Astrocyte of the cerebellum (primary cell): ENCODE data around the gene CCNE1.

Source experiments
- DNase-seq: peaks from one replicate; pipeline ENCODE4 v3.0.0-alpha.2; 2011; ENCODE audit warnings: low read depth
- H3K4me3 ChIP-seq: 2 replicates; pipeline ENCODE4 v1.5.1; 2011; ENCODE audit warnings: mild to moderate bottlenecking, low read depth, low read length, moderate library complexity
- in situ Hi-C: cut with HindIII; loops from 2 replicates; pipeline ENCODE4 v1.10.0; 2017; ENCODE audit warnings: low sequenced_read_pairs
- TF ChIP-seq, protein P1 (sequence below): IDR thresholded peaks from 2 replicates; pipeline ENCODE4 v1.5.1; 2012; ENCODE audit warnings: low read length, low read depth, moderate library complexity, mild to moderate bottlenecking; ENCODE audit errors: missing control alignments

The CCNE1 gene

GRCh38 chr19:29812881-29813275 is 1.1 kb downstream of the CCNE1 start:
- TF ChIP-seq, protein P1, sequence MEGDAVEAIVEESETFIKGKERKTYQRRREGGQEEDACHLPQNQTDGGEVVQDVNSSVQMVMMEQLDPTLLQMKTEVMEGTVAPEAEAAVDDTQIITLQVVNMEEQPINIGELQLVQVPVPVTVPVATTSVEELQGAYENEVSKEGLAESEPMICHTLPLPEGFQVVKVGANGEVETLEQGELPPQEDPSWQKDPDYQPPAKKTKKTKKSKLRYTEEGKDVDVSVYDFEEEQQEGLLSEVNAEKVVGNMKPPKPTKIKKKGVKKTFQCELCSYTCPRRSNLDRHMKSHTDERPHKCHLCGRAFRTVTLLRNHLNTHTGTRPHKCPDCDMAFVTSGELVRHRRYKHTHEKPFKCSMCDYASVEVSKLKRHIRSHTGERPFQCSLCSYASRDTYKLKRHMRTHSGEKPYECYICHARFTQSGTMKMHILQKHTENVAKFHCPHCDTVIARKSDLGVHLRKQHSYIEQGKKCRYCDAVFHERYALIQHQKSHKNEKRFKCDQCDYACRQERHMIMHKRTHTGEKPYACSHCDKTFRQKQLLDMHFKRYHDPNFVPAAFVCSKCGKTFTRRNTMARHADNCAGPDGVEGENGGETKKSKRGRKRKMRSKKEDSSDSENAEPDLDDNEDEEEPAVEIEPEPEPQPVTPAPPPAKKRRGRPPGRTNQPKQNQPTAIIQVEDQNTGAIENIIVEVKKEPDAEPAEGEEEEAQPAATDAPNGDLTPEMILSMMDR = no peak
- no peak for DNase-seq
- in situ Hi-C loops = loop anchor here (5.0 kb wide), 1 partner anchor 81 kb away; no protein-coding TSS in a partner anchor
- H3K4me3 ChIP-seq = peak overlapping the region; percentile 40

DNA sequence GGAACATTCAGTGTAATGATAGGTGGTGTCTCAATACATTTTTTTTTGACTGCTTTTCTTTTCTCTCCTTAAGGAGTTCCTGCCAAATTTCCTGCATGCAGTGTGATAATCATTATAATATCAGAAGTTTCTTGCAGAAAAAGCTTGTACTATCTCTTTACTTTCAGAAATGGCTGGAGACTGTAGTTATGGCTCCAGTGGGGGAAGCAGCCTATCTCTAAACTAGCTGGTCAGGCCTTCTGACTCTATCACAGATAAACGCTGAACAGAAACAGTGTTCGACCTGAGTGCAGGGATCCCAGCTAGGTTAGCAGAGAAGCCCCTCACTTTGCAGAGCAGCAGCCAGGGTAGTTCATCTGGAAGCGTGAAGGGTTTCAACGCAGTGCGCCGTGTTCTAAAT is 1.9 kb downstream of the CCNE1 start:
- H3K4me3 ChIP-seq = no peak overlapping the region
- TF ChIP-seq, protein P1 = no peak
- in situ Hi-C loops = loop anchor here (5.0 kb wide), 1 partner anchor 81 kb away; no protein-coding TSS in a partner anchor
- DNase-seq = no peak

DNA sequence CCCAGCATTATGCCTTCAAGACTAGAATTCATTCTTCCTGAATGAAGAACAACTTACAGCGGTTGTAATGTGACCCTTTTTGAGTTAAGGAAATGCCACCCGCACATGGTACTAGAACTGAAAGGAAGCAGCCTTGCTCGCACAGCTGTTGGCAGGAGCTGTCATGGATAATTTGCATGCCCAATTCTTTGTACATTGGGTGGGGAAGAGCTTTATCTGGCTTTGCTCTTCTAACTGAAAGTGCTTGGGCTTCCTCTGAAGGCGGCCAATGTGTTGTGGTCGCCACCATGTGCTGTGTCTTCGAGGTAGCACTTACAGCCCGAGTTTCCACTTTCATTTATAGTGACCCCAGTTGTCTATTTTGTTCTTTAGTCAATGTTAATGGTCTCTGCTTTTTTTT is 3.4 kb downstream of the CCNE1 start:
- DNase-seq = no peak
- in situ Hi-C loops = no loop called here

GRCh38 chr19:29817316-29817715 is 5.5 kb downstream of the CCNE1 start:
- no peak for DNase-seq
- H3K4me3 ChIP-seq = no peak overlapping the region
- in situ Hi-C loops = no loop called here
- TF ChIP-seq, protein P1 = no peak

More for the DNA sequence above, 3.4 kb downstream of the CCNE1 start:
- no peak overlapping the region for H3K4me3 ChIP-seq
- TF ChIP-seq, protein P1 = no peak

- TF ChIP-seq, protein P1 = no peak
- DNase-seq = no peak
- in situ Hi-C loops = no loop called here
- H3K4me3 ChIP-seq = no peak overlapping the region
Observed at GRCh38 chr19:29819300-29819699, 7.5 kb downstream of the CCNE1 start.

- TF ChIP-seq, protein P1 = no peak
- no peak overlapping the region for H3K4me3 ChIP-seq
- in situ Hi-C loops = no loop called here
- DNase-seq = no peak
Observed at GRCh38 chr19:29819986-29820385, 8.2 kb downstream of the CCNE1 start.
